HL-60 (cell line): ENCODE measurements around the gene SPIRE1.
"Not testable (repeated sequence)": the region's sequence is repeated elsewhere in the genome, so short reads cannot be mapped to it uniquely, and the experiment has no call there.

Experiments
- DNase-seq, 2 experiments: peaks; one replicate each; pipeline ENCODE4 v3.0.0-alpha.2; 2010 to 2020; ENCODE audit warnings: low read depth in 1 of 2, low spot score in 1 of 2
- H3K27ac ChIP-seq: fragments of 250-450 bp; sonication (Bioruptor Pico); replicated peaks from 2 replicates; pipeline ENCODE4 v1.5.1; 2020; ENCODE audit warnings: mild to moderate bottlenecking, moderate library complexity
- H3K27me3 ChIP-seq: fragments of 250-450 bp; sonication (Bioruptor Pico); 2 replicates; pipeline ENCODE4 v1.5.1; 2021; ENCODE audit warnings: mild to moderate bottlenecking, moderate library complexity; ENCODE audit not compliant: insufficient read depth, poor library complexity, severe bottlenecking
- H3K4me3 ChIP-seq: replicated peaks from 2 replicates; pipeline ENCODE4 v1.5.1; 2011; ENCODE audit warnings: mild to moderate bottlenecking, control low read depth, low read length; ENCODE audit not compliant: insufficient read depth
- CTCF ChIP-seq: IDR thresholded peaks from one replicate; pipeline ENCODE4 v1.5.1; 2011; ENCODE audit warnings: low read length, control low read depth, inconsistent platforms; ENCODE audit not compliant: insufficient read depth
- GABPA ChIP-seq: IDR thresholded peaks from 2 replicates; pipeline ENCODE4 v1.6.1; 2012; ENCODE audit warnings: low read depth
- POLR2AphosphoS5 ChIP-seq: IDR thresholded peaks from 2 replicates; pipeline ENCODE4 v1.6.1; 2012; ENCODE audit warnings: low read depth
- REST ChIP-seq: IDR thresholded peaks from 2 replicates; pipeline ENCODE4 v1.6.1; 2012; ENCODE audit warnings: low read depth; ENCODE audit not compliant: insufficient replicate concordance
- SPI1 ChIP-seq: IDR thresholded peaks from 2 replicates; pipeline ENCODE4 v1.6.1; 2012; ENCODE audit warnings: low read depth, mild to moderate bottlenecking, borderline replicate concordance

SPIRE1 gene

GRCh38 chr18:12567849-12568248 is 90.1 kb downstream of the SPIRE1 start:
- no peak for DNase-seq
- no peak for TF ChIP-seq REST
- no peak for TF ChIP-seq POLR2AphosphoS5
- TF ChIP-seq GABPA, result no peak
- TF ChIP-seq SPI1, result no peak
- TF ChIP-seq CTCF, result no peak
- H3K27me3 ChIP-seq, result peaks cover 5% of the 10 kb centered on the region
- H3K4me3 ChIP-seq, result no peak overlapping the region
- no peak overlapping the region for H3K27ac ChIP-seq

- no peak overlapping the region for H3K4me3 ChIP-seq
- DNase-seq, result no peak
- no peak for TF ChIP-seq SPI1
- no peak for TF ChIP-seq GABPA
- TF ChIP-seq POLR2AphosphoS5, result no peak
- TF ChIP-seq CTCF, result no peak
- no peak for TF ChIP-seq REST
- no peak overlapping the region for H3K27ac ChIP-seq
- H3K27me3 ChIP-seq, result no peaks in the 10 kb centered on the region
Observed at GRCh38 chr18:12564861-12565260, 93.0 kb downstream of the SPIRE1 start.

- DNase-seq, result no peak
- no peak overlapping the region for H3K27ac ChIP-seq
- TF ChIP-seq CTCF (no peak), POLR2AphosphoS5 (no peak), GABPA (no peak), REST (no peak), SPI1 (no peak)
- no peak overlapping the region for H3K4me3 ChIP-seq
- H3K27me3 ChIP-seq, result no peaks in the 10 kb centered on the region
Observed at GRCh38 chr18:12564378-12564777, 93.5 kb downstream of the SPIRE1 start.

- DNase-seq, H3K27ac ChIP-seq, H3K27me3 ChIP-seq, H3K4me3 ChIP-seq: not testable (repeated sequence)
Observed at GRCh38 chr18:12560600-12560999, 97.3 kb downstream of the SPIRE1 start.
